BLaER1 treated with 17β-estradiol and CSF1 and Interleukin-3, amounts not matched to agents 10 nM and 100 nM (cell line): ENCODE results near the gene SLU7.

Experiments
- H3K27ac ChIP-seq, 11 experiments: shearing (Covaris generic); formaldehyde crosslinking; 2 replicates each; pipeline ENCODE4 v1.8.1; 2022
- H3K27me3 ChIP-seq, 11 experiments: shearing (Covaris generic); formaldehyde crosslinking; 2 replicates each; pipeline ENCODE4 v1.8.1; 2022
- H3K36me3 ChIP-seq, 11 experiments: shearing (Covaris generic); formaldehyde crosslinking; 2 replicates each; pipeline ENCODE4 v1.8.1; 2022
- H3K4me1 ChIP-seq, 10 experiments: shearing (Covaris generic); formaldehyde crosslinking; 2 replicates each; pipeline ENCODE4 v1.8.1; 2022
- H3K4me2 ChIP-seq, 11 experiments: shearing (Covaris generic); formaldehyde crosslinking; 2 replicates each; pipeline ENCODE4 v1.8.1; 2022
- H3K4me3 ChIP-seq, 10 experiments: shearing (Covaris generic); formaldehyde crosslinking; 2 replicates each; pipeline ENCODE4 v1.8.1; 2022
- H3K9ac ChIP-seq, 11 experiments: shearing (Covaris generic); formaldehyde crosslinking; 2 replicates each; pipeline ENCODE4 v1.8.1; 2022
- H3K9me3 ChIP-seq, 11 experiments: shearing (Covaris generic); formaldehyde crosslinking; replicated peaks in 1 of 11; 2 replicates each; pipeline ENCODE4 v1.8.1; 2022
- H4K20me1 ChIP-seq, 11 experiments: shearing (Covaris generic); formaldehyde crosslinking; 2 replicates each; pipeline ENCODE4 v1.8.1; 2022
- Cebpa-rat ChIP-seq, 11 experiments: shearing (Covaris generic); IDR thresholded peaks; 2 replicates each; pipeline ENCODE4 v1.8.1; 2022

The SLU7 gene

DNA sequence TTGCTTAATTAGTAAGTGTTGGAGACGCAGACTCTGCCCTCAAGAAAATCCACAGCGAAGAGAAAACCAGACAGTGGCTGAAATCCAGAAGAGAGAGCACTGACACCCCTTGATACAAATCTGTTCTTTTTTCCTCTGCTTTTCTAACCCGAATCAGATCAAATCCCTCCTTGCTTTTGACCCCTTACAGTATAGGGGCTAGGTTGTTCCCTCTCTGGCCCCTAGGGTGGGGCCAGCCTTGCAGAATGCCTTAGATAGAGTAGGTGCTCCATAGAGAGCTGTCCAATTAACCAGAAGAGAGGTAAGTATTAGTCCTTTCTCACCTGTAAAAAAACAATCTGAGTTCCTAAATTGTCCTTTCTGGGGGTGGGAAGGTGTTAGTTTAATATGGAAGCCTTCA lies 58.6 kb downstream of the SLU7 start:
- Histone ChIP-seq H3K4me3 (no peak overlapping the region), H3K36me3 (no peaks in the 10 kb centered on the region), H3K4me2 (no peak overlapping the region), H3K9me3 (no peaks in the 10 kb centered on the region), H3K27ac (no peak overlapping the region), H3K27me3 (no peaks in the 10 kb centered on the region), H3K4me1 (no peaks in the 10 kb centered on the region), H4K20me1 (no peaks in the 10 kb centered on the region), H3K9ac (no peak overlapping the region)
- no peak for TF ChIP-seq Cebpa-rat (IDR thresholded peaks at IDR 0.05)

DNA sequence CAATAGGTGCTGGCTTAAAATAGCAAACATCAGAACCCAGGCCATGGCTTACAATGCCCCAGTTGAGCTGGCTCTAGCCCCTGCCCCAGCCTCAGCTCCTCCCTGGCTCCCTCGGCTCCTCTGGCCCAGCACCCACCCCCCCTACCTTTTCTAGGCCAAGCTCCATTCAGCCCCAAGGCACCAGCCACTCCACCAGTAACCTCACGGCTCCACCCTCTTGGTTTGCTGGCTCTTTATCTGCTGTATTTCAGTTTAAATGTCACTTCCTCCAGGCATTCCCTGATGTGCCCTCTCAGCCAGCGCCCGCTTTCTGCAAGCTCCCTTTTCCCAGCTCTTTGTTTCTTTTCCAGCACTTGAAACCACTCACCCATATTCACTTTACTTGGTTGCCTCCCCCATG lies 59.1 kb downstream of the SLU7 start:
- Histone ChIP-seq H3K9me3 (no peaks in the 10 kb centered on the region), H3K4me1 (no peaks in the 10 kb centered on the region), H3K27me3 (no peaks in the 10 kb centered on the region), H3K4me3 (no peak overlapping the region), H3K36me3 (no peaks in the 10 kb centered on the region), H4K20me1 (no peaks in the 10 kb centered on the region), H3K4me2 (no peak overlapping the region), H3K9ac (no peak overlapping the region), H3K27ac (no peak overlapping the region)
- TF ChIP-seq Cebpa-rat (IDR thresholded peaks at IDR 0.05): no peak

DNA sequence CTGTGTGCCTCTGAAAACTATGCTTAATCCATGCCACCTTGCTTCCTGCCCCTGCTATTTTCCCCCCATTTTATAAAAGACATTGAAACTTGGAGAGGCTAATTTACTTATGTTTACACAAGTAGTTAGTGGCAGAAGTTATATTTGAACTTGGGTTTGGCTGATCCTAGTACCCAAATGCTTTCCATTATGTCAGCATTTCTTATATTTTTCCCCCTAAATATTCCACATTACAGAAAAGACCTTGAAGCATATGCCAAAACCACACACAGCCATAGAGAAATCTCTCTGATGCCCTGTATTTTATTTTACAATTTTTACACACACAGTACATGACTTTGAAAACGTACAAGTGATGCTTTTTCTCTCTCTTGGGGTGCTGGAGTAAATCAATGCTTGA lies 59.6 kb downstream of the SLU7 start:
- no peak for TF ChIP-seq Cebpa-rat (IDR thresholded peaks at IDR 0.05)
- Histone ChIP-seq H3K4me3 (no peak overlapping the region), H4K20me1 (no peaks in the 10 kb centered on the region), H3K27ac (no peak overlapping the region), H3K27me3 (no peaks in the 10 kb centered on the region), H3K36me3 (no peaks in the 10 kb centered on the region), H3K4me1 (no peaks in the 10 kb centered on the region), H3K4me2 (no peak overlapping the region), H3K9ac (no peak overlapping the region), H3K9me3 (no peaks in the 10 kb centered on the region)

GRCh38 chr5:160357861-160358411 lies 60.9 kb downstream of the SLU7 start:
- H3K4me1 ChIP-seq: no peaks in the 10 kb centered on the region
- no peaks in the 10 kb centered on the region for H3K9me3 ChIP-seq
- TF ChIP-seq Cebpa-rat (IDR thresholded peaks at IDR 0.05): no peak
- no peaks in the 10 kb centered on the region for H3K36me3 ChIP-seq
- no peaks in the 10 kb centered on the region for H4K20me1 ChIP-seq
- H3K27me3 ChIP-seq: no peaks in the 10 kb centered on the region
- no peak overlapping the region for H3K27ac ChIP-seq
- no peak overlapping the region; a peak in 1 of 22 replicates for H3K4me2 ChIP-seq
- no peak overlapping the region for H3K4me3 ChIP-seq
- no peak overlapping the region for H3K9ac ChIP-seq

DNA sequence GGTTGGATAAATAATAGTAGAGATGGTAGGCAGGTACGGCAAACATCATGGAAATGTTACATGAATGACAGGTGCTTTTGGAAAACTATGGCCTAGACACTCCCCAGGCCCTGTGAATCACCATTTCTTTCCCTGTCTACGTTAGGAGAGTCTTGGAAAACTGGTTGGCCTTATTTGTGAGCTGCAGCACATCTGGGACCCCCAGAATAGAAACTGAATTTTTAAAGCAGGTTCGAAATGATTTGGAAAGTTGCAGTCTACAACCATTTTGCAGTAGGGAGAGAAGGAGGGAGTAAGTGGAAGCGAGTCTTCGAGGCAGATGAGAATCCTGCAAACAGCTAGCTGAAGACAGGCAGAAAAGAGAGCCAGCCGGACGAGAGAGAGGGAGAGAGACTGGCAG lies 61.5 kb downstream of the SLU7 start:
- no peaks in the 10 kb centered on the region for H3K36me3 ChIP-seq
- no peak overlapping the region for H3K4me2 ChIP-seq
- no peaks in the 10 kb centered on the region for H4K20me1 ChIP-seq
- TF ChIP-seq Cebpa-rat (IDR thresholded peaks at IDR 0.05): no peak
- H3K4me3 ChIP-seq: no peak overlapping the region
- no peaks in the 10 kb centered on the region for H3K27me3 ChIP-seq
- no peaks in the 10 kb centered on the region for H3K9me3 ChIP-seq
- no peak overlapping the region for H3K9ac ChIP-seq
- H3K4me1 ChIP-seq: peaks cover 0 to 2% (median 0%) of the 10 kb centered on the region in 10 experiments; a peak in 1 of 20 replicates
- H3K27ac ChIP-seq: no peak overlapping the region

GRCh38 chr5:160356550-160357347 lies 62.1 kb downstream of the SLU7 start:
- Histone ChIP-seq H3K4me1 (peaks cover 0 to 7% (median 0%) of the 10 kb centered on the region in 10 experiments; a peak in 2 of 20 replicates), H3K4me2 (no peak overlapping the region), H3K9ac (no peak overlapping the region), H3K27me3 (no peaks in the 10 kb centered on the region), H3K4me3 (no peak overlapping the region), H3K9me3 (no peaks in the 10 kb centered on the region), H3K27ac (no peak overlapping the region), H3K36me3 (no peaks in the 10 kb centered on the region), H4K20me1 (no peaks in the 10 kb centered on the region)
- no peak for TF ChIP-seq Cebpa-rat (IDR thresholded peaks at IDR 0.05)

DNA sequence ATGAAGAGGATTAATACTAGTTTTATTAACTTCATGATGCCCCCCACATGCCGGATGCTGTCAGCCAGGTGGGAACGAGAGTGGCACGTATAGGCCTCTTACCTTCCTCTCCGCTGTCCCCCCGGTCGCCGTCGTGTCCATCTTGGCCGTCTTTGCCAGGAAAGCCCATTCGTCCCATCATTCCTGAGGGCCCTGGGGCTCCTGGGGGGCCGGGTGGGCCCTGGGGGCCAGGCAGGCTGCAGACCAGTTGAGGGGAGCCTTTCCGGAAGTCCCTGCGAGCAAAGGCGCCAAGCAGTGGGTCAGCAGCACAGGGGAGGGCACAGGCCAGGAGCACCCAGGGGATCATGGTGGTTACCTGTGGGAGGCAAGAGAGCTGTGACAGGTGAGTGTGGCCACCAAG lies 64.2 kb downstream of the SLU7 start:
- Histone ChIP-seq H3K27ac (no peak overlapping the region), H3K4me2 (no peak overlapping the region), H3K36me3 (no peaks in the 10 kb centered on the region), H4K20me1 (no peaks in the 10 kb centered on the region), H3K9me3 (no peaks in the 10 kb centered on the region), H3K9ac (no peak overlapping the region), H3K4me1 (peaks cover 0 to 7% (median 0%) of the 10 kb centered on the region in 10 experiments; a peak in 2 of 20 replicates), H3K4me3 (no peak overlapping the region), H3K27me3 (no peaks in the 10 kb centered on the region)
- no peak for TF ChIP-seq Cebpa-rat (IDR thresholded peaks at IDR 0.05)

DNA sequence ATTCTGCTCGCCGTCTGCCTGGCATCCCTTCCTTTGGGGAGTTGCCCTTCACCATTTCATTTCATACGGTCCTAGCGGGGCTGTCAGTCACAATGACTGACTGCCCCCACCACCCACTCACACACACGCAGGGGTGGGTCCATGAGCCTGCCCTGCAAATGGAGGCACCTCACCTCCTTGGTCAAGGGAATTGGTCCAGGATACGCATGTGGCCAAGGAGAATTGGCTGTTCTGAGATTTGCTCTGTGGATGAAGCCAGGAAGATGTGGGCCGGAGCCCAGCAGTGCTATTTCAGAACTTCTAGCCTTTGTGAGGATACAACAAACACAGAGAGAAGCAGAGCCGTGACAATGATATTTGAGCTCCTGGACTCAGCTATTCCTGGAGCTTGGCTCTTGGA lies 65.5 kb downstream of the SLU7 start:
- Histone ChIP-seq H3K36me3 (no peaks in the 10 kb centered on the region), H3K4me2 (no peak overlapping the region), H3K9me3 (no peaks in the 10 kb centered on the region), H3K4me3 (no peak overlapping the region), H3K9ac (no peak overlapping the region), H3K4me1 (peaks cover 0 to 7% (median 0%) of the 10 kb centered on the region in 10 experiments; a peak in 2 of 20 replicates), H3K27me3 (no peaks in the 10 kb centered on the region), H3K27ac (no peak overlapping the region), H4K20me1 (no peaks in the 10 kb centered on the region)
- no peak for TF ChIP-seq Cebpa-rat (IDR thresholded peaks at IDR 0.05)

- Histone ChIP-seq H3K4me1 (peaks cover 0 to 7% (median 0%) of the 10 kb centered on the region in 10 experiments; a peak in 2 of 20 replicates), H3K36me3 (no peaks in the 10 kb centered on the region), H3K4me2 (peak overlapping the region in 1 of 11 experiments; percentile 7; a peak in 1 of 22 replicates), H3K27ac (no peak overlapping the region), H4K20me1 (no peaks in the 10 kb centered on the region), H3K9ac (no peak overlapping the region), H3K27me3 (no peaks in the 10 kb centered on the region), H3K4me3 (no peak overlapping the region), H3K9me3 (no peaks in the 10 kb centered on the region)
- no peak for TF ChIP-seq Cebpa-rat (IDR thresholded peaks at IDR 0.05)
These were observed 66.6 kb downstream of the SLU7 start for GRCh38 chr5:160352308-160352707.
